HL-60 (cell line): ENCODE results near the gene ZNF860.

ENCODE experiments used
- GABPA ChIP-seq: IDR thresholded peaks from 2 replicates; pipeline ENCODE4 v1.6.1; 2012; ENCODE audit warnings: low read depth
- POLR2AphosphoS5 ChIP-seq: IDR thresholded peaks from 2 replicates; pipeline ENCODE4 v1.6.1; 2012; ENCODE audit warnings: low read depth
- TF ChIP-seq, protein P1 (sequence below): IDR thresholded peaks from one replicate; pipeline ENCODE4 v1.5.1; 2011; ENCODE audit warnings: low read length, control low read depth, inconsistent platforms; ENCODE audit not compliant: insufficient read depth

DNA sequence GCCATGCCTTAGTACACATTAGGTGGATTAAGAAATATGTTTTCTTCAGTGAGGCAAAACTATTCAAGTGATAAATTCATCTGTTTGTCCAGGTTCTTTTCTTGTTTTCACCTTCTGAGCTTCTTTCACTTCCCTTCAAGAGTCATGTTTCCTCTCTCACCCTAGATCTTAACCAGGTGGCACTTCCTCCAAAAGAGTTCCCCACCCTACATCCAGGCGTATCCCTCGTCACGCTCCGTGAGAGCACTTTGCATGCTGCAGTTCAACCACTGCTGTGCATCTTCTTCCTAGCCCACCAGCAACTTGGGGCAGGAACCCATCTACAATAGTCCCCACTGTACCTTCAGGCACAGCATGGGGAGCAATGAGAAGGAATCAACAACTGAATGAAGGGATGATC lies 29.3 kb upstream of the ZNF860 start:
- TF ChIP-seq, protein P1, sequence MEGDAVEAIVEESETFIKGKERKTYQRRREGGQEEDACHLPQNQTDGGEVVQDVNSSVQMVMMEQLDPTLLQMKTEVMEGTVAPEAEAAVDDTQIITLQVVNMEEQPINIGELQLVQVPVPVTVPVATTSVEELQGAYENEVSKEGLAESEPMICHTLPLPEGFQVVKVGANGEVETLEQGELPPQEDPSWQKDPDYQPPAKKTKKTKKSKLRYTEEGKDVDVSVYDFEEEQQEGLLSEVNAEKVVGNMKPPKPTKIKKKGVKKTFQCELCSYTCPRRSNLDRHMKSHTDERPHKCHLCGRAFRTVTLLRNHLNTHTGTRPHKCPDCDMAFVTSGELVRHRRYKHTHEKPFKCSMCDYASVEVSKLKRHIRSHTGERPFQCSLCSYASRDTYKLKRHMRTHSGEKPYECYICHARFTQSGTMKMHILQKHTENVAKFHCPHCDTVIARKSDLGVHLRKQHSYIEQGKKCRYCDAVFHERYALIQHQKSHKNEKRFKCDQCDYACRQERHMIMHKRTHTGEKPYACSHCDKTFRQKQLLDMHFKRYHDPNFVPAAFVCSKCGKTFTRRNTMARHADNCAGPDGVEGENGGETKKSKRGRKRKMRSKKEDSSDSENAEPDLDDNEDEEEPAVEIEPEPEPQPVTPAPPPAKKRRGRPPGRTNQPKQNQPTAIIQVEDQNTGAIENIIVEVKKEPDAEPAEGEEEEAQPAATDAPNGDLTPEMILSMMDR: no peak
- TF ChIP-seq GABPA (no peak), POLR2AphosphoS5 (no peak)
